ENCODE results near the gene KIF16B.

Gene KIF16B

DNA sequence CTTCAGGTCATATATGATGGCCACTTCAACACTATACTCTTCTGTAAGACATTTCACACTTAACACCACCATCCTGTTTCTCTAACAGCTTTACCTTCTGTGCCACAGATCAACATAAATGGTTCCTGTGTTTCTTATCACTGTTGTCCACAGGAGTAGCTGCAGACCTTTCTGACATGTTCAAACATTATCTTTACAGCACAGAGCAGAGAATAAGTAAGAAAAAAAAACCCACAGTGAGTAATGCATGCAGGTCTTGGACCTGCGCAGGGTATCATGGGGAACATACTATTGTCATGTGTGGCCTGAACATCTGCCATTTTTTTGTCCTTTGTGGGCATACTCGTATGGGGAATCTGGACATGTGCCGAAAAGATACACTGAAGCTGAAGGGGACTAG is 161.9 kb downstream of the KIF16B start:
- TF ChIP-seq, protein P1, sequence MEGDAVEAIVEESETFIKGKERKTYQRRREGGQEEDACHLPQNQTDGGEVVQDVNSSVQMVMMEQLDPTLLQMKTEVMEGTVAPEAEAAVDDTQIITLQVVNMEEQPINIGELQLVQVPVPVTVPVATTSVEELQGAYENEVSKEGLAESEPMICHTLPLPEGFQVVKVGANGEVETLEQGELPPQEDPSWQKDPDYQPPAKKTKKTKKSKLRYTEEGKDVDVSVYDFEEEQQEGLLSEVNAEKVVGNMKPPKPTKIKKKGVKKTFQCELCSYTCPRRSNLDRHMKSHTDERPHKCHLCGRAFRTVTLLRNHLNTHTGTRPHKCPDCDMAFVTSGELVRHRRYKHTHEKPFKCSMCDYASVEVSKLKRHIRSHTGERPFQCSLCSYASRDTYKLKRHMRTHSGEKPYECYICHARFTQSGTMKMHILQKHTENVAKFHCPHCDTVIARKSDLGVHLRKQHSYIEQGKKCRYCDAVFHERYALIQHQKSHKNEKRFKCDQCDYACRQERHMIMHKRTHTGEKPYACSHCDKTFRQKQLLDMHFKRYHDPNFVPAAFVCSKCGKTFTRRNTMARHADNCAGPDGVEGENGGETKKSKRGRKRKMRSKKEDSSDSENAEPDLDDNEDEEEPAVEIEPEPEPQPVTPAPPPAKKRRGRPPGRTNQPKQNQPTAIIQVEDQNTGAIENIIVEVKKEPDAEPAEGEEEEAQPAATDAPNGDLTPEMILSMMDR (IDR thresholded peaks at IDR 0.05; ENCODE audit: low read depth, low read length), result no peak
- DNase-seq (ENCODE audit: extremely low read depth, low read depth), result no peak

DNA sequence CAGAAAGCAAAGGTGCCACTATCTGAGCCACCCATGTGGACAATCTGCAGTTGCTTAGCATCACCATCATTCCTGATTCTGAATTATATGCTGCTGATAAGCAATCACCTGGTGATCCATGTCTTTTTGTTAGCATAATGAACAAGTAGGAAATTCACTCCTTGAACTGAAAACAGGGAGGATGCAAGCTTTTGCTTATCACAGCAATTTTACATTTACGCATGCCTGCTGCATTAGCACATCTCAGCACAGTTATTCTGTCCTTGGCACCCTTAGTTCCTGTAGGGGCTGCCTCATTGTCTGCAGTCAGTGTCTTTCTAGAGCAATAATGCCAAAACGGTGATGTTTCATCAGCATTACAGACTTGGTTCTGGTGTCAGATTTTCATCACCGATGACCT is 162.6 kb downstream of the KIF16B start:
- DNase-seq (ENCODE audit: extremely low read depth, low read depth), result no peak
- TF ChIP-seq, protein P1 (IDR thresholded peaks at IDR 0.05; ENCODE audit: low read depth, low read length), result no peak

DNA sequence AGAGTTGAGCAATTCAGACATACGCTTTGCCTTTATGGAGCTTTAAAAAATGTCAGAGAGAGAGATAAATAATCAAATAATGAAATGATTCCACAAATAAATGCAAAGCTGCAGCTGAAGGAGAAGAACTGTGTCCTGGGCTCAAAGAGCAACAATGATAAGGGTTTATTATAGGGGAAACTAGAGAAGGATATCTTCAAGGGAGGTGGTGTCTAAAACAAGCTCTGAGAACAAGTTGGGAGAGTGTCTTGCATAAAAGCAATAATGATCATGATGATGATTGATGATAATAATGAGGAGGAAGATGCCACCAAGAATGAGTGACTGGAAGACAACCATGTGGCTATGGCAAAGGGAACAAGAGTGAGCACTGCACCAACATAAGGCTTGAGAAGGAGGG is 164.3 kb downstream of the KIF16B start:
- TF ChIP-seq, protein P1 (IDR thresholded peaks at IDR 0.05; ENCODE audit: low read depth, low read length), result no peak
- no peak for DNase-seq (ENCODE audit: extremely low read depth, low read depth)

DNA sequence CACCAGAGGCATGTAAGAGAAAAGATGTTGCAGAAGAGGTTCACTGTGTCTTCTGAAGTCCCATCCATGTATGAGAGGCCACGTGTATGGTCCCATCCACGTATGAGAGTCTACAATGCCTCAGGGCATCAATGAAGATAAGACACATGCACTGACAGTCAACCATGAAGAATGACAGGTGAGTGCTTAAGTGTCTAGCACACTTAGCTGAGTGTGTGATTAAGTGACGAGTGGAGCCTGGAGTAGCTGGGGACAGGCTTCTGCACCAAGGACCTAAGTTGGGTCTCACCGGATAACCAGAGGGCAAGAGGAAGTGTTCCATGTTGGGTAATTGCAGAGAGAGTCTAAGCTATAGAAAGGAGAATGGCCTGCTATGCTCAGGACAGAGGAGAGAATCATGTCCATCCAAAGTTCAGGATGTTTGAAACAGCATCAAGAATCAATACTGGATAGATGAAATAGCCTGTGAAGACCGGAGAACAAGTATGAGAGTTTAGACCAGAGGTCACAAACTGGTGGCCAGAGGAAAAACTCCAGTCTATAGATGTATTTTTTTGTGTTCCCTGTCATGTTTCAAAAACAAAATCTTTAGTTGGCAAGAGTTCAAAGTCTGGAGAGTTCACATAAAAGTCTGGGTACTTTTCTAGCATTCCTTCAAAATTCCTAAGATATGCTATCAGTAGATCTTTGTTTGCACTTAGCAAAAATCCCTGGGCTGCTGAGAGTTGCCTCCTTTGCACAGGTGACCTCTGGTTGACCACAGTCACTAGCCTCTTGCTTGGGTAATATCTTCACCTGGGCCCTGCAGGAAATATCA is 165.8 kb downstream of the KIF16B start:
- TF ChIP-seq, protein P1 (IDR thresholded peaks at IDR 0.05; ENCODE audit: low read depth, low read length), result no peak
- no peak for DNase-seq (ENCODE audit: extremely low read depth, low read depth)

DNA sequence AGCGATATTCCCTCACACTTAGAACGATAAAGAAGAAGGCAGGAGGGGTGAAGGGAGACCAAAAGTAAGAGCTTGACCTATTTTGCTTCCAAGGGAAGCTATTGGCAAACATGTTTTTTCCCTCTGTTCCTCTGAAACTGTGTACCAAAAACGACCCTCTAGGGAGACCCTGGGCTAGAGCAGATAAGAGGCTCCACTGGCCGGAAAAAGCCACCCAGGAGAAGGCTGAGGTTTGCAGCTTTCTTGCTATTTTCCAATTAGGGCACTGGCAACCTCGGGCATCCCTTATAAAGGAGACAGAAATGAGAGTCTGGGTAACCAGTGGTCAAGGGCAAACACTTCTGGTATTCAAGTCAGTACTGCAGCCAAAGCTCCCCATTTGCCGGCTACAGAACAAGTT is 168.0 kb downstream of the KIF16B start:
- no peak for DNase-seq (ENCODE audit: extremely low read depth, low read depth)
- TF ChIP-seq, protein P1 (IDR thresholded peaks at IDR 0.05; ENCODE audit: low read depth, low read length), result no peak

DNA sequence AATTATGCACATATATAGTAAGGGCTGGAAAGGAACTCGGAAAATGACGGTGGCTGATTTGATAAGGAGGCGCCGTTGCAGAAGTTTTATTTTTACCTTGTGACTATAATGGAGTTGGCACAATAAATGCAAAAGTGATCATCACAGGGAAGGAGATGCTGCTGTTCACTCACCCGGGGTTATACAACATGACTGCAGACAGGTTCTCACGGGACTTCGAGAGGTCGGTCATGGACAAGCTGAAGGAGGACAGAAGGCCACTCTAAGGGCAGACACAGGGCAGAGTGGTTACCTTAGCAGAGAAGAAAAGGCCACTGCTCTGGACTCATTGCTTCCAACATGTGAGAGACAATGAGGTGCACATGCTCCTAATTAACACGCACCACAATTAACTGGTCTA is 168.6 kb downstream of the KIF16B start:
- no peak for DNase-seq (ENCODE audit: extremely low read depth, low read depth)
- TF ChIP-seq, protein P1 (IDR thresholded peaks at IDR 0.05; ENCODE audit: low read depth, low read length), result no peak

DNA sequence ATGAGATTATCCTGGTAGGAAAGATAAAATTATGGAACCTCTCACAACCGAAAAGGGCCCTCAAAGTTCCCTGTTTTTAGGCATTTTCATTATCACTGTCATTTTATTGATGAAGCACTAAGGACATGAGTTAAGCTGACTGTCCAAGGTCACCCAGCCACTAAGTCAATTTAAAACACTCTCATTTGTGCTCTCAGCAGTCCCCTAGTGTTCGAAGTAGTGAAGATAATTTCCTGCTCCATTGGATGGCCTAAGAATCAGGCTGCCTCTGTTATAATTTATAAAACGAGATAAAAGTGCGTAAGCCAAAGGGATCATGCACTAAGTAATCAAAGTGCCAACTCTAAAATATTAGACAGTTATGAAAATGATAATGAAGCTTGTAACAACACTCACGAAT is 169.1 kb downstream of the KIF16B start:
- TF ChIP-seq, protein P1 (IDR thresholded peaks at IDR 0.05; ENCODE audit: low read depth, low read length), result no peak
- DNase-seq (ENCODE audit: extremely low read depth, low read depth), result no peak

All from AG09319 (cell line).